HG03039 (cell line): ENCODE data around the gene CCDC154.

Experiments
- ATAC-seq: cut with Tn5 transposase; IDR thresholded peaks from one replicate; pipeline ENCODE4 v1.9.1; 2021; ENCODE audit warnings: mild to moderate bottlenecking, moderate library complexity; ENCODE audit not compliant: unreplicated experiment

The CCDC154 gene

DNA sequence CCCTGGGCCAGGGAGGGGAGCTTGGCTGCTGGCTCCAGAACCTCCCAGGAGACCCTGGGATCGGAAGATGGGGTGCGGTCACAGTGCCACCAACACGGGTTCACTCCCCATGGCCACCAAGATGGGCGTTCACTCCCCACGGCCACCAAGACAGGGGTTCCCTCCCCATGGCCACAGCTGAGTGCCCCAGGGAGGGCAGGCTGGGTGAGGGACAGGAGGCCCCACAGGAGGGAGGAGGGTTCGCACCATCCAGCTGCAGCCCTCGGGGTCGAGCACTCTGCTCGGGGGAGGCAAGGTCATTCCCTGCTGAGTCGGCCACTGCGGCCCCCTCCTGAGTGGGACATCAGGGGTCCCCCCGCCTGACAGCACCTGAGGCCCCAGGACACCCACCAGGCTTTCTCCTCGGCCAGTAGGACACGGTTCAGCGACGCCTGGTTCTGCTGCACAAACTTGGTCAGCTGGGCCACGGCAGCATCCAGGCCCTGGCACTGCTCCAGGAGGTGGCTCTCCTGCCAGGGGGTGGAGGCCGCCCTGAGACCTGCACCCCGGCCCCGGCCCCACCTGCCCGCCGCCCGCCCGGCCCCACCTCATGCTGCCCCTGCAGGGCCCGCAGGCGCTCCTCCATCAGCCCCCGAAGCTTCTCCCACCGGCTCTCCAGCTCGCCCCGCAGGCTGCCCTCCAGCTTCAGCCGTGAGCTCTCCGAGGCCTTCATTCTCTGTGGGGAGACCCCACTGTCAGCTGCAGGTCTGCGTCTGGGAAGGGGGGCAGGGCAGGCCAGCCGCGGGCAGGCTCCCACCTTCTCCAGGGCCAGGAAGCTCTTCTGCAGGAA is 5.9 kb downstream of the CCDC154 start:
- ATAC-seq, result no peak

- no peak for ATAC-seq
These were observed 6.8 kb downstream of the CCDC154 start for GRCh38 chr16:1437606-1438005.

DNA sequence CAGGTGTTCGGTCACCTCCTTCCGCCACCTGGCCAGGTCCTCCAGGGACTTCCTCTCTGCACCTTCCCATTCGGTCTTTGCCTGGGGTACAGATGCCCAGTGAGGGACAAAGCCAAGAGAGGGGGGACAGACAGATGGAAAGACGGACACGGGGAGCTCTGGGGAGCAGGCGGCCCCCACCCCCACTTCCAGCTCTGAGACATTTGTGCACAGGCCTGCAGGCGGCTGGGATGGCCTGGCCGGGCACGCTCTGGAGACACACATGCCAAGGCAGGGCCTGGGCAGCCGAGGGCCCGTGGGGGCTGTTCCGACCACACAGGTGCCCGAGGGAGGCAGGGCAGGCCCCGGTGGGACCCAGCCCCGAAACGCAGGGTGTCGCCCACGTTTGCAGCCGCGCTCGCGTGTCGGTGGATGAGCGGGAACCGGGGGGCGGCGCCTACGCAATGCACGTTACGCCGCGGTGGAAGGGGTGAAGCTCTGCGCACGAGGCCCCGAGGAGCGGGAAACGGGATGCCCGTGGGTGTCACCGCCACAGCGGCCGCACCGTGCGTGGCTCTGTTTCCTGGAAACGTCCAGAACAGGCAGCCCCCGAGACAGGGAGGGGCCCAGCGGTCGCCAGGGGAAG is 7.5 kb downstream of the CCDC154 start:
- ATAC-seq, result no peak

GRCh38 chr16:1435921-1436697 is 8.2 kb downstream of the CCDC154 start:
- ATAC-seq, result no peak

DNA sequence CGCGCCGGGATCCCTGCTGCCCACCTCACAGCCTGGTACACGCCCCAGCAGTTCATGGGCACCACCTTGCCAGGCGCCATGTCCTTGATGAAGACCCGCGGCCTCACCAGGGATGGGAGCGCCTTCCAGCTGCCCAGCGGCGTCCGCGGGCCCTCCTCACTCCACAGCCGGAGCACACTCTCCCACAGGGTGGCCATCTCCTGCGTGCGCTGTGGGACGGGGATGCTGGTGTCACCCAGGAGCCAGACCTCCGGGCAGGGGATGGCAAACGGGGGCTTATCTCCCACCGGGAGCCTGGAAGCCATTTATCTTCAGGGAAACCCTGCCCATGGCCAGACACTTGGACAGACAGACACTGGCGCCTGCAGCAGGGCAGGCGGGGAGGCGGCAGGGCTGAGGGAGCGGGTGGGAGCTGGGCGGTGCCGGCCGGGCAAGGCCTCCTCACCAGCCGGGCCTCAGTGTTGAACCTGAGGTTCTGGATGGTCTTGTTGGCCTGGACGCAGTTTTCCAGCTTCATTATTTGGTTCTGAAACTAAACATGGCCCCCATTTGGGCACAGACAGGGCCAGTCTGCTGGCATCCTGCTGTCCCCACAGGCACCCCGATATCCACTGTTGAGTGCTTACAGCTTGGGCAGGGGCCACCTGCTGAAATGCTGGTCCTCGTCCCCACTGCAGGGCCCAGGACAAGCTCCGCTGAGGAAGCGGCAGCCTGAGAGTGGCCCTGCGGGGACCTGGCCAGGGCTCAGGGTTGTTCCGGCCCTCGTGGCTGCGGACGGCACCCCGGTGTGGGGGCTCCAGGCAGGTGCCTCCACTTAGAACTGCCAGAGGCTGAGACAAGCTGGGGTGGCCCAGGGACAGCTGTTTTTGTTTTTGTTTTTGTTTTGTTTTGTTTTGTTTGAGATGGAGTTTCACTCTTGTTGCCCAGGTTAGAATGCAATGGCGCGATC is 9.4 kb downstream of the CCDC154 start:
- no peak for ATAC-seq

- ATAC-seq, result no peak
These were observed 10.6 kb downstream of the CCDC154 start for GRCh38 chr16:1433756-1434155.

DNA sequence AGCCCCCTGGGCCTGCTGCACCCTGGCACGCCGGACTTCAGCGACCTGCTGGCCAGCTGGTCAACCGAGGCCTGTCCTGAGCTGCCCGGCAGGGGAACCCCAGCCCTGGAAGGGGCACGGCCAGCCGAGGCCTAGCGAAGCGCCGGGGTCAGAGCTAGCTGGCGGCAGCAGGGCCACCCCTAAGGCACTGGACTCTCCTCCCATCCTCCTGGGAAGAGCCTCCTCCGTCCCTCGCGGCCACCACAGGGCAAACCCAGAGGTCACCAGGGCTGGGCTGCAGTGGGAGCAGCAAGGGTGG is 11.1 kb downstream of the CCDC154 start:
- ATAC-seq, result no peak

- no peak for ATAC-seq
These were observed 11.7 kb downstream of the CCDC154 start for GRCh38 chr16:1432388-1433262.

DNA sequence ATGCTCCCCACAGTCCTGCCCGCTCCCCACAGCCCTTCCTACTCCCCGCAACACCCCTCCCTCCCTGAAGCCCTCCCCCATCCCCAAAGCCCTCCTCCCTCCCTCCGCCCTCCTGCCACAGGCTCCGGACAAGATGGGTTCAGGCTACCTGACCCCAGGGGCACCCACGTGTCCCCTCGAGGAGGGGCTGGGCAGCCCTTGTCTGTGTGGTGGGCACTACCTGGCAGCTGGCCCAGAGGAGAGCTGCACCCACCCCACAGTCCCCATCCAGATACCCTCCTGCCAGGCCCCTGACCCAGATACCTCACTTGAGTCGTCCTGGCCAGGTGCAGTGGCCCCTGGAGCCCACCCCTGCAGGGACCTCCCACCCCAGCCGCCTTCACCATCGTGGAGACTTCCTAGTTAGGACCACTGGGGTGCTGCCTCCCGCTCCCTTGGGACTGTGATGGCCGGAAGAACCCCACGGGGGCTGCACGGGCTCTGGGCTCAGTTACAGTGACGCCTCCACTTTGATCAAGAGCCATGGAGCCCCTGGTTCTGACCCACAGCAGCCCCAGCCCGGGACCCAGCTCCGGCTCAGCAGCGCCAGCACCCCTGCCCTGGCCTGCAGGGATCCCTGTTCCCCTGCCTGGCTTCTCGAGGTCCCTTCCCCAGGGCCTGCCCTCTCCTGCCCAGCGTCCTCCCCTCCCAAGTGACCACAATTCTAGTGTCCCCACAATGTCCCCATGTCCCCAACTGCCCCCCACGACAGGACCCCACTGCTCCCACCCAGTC is 12.7 kb downstream of the CCDC154 start:
- ATAC-seq, result no peak

GRCh38 chr16:1430759-1431496 is 13.4 kb downstream of the CCDC154 start, which contains the start of gene PERCC1:
Gene PERCC1, plus strand, starts transcription at chr16:1431078. Its CDS starts 1,516 bp downstream, at chr16:1432594.
- no peak for ATAC-seq

- no peak for ATAC-seq
These were observed 14.1 kb downstream of the CCDC154 start for GRCh38 chr16:1430214-1430758.

DNA sequence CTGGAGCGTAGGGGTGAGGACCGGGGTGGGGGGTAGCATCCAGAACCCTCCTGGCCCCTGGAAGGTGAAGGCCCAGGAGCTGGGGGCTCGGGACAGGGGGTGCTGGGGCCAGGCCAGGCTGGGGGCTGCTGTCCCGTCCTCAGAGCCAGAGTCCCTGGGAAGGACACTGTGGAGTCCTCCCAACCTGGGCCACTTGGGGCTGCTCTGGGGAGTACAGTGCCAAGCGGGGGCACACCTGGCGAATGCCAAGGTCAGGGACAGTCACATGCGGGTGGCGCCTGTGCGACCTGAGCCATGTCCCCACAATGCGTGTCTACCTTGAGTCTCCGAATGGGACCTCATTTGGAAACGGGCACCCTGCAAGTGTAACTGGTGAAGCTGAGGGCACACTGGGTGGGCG is 14.7 kb downstream of the CCDC154 start:
- no peak for ATAC-seq

DNA sequence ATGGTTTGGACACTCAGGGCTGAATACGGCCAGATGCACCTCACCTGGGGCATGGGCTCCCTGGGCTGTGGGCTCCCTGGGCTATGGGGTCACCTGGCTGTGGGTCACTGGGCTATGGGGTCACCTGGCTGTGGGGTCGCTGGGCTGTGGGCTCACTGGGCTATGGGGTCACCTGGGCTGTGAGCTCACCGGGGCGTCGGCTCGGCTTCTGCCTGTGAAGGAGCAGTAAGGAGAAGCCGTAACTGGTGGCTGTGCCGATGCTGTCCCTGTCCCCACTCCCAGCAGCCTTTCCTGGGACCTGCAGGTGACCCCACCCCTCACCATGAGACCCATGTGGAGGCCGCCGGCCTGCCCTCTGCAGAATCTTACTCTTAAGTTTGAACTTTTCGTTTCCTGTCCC is 15.3 kb downstream of the CCDC154 start:
- ATAC-seq, result no peak

GRCh38 chr16:1428511-1428910 is 15.8 kb downstream of the CCDC154 start:
- ATAC-seq, result no peak

DNA sequence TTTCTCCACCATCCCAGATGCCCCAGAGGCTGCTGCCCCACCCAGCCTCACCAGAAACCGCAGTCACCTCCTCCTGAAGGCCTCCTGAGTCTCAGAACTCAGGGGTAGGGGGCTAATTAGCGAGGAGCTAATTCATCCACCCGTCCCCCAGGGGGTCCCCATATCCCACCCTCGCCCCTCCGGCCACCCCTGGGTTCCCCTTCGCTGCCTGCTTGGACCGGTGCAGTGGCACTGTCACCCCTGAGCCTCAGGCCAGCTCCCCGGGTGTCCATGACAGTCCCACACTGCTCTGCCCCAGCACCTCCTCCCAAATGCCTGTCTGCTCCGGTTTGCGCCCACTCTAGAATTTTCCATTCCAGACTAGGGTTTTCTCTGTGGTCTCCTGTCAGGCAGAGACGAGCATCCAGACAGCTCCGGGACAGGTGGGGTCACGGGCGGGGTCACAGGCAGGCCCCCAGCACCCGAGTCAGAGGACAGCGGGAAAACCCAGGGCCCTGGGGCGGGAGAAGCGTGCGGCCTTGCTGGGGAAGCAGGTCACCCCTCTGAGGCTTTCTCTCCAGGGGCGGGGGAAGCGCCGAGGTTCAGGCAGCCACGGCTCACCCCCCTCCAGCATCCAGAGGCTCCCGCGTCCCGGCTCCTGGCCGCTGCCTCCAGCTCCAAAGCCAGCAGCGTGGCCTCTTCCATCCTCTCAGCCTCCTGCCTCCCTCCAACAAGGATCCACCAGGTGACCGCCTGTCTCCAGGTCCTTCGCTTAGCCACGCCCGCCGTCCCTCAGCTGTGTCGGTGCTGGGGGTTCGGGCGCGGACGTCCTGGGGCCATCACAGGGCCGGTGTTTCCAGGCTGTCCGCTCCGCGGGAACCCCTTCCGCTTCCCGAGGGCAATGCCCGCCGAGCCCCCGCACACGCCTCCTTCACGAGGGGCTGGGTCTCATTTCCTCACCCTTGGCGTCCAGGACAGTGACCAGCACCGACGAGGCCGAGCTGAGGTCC is 16.6 kb downstream of the CCDC154 start:
- no peak for ATAC-seq

- no peak for ATAC-seq
These were observed 17.5 kb downstream of the CCDC154 start for GRCh38 chr16:1426734-1427471.
